RWPE2 (cell line): ENCODE data around the gene SERP2.

Experiments
- ATAC-seq: fragments of 200-7000 bp; cut with Tn5 transposase; 3 replicates; pipeline ENCODE4 v1.9.1; 2021; ENCODE audit warnings: low read depth
- DNase-seq: peaks from one replicate; pipeline ENCODE4 v3.0.0-alpha.2; 2020; ENCODE audit warnings: low spot score
- H3K27ac ChIP-seq: fragments of 450-650 bp; 2 replicates; pipeline ENCODE4 v1.5.1; 2017; ENCODE audit warnings: mild to moderate bottlenecking; ENCODE audit not compliant: poor library complexity, severe bottlenecking
- H3K27me3 ChIP-seq: fragments of 250-450 bp; sonication (Bioruptor Pico); 2 replicates; pipeline ENCODE4 v1.5.1; 2021; ENCODE audit warnings: mild to moderate bottlenecking, moderate library complexity; ENCODE audit not compliant: insufficient read depth, poor library complexity, severe bottlenecking
- H3K36me3 ChIP-seq: fragments of 250-450 bp; sonication (Bioruptor Pico); 2 replicates; pipeline ENCODE4 v1.5.1; 2020; ENCODE audit warnings: low read depth, mild to moderate bottlenecking, moderate library complexity
- H3K4me1 ChIP-seq: fragments of 250-450 bp; sonication (Bioruptor Pico); 2 replicates; pipeline ENCODE4 v1.5.1; 2021; ENCODE audit warnings: mild to moderate bottlenecking, moderate library complexity; ENCODE audit not compliant: insufficient read depth, poor library complexity, severe bottlenecking
- H3K4me3 ChIP-seq: fragments of 250-450 bp; sonication (Bioruptor Pico); 2 replicates; pipeline ENCODE4 v1.5.1; 2021; ENCODE audit warnings: mild to moderate bottlenecking, moderate library complexity; ENCODE audit not compliant: severe bottlenecking
- H3K9me3 ChIP-seq: fragments of 250-450 bp; sonication (Bioruptor Pico); 2 replicates; pipeline ENCODE4 v1.5.1; 2021; ENCODE audit warnings: mild to moderate bottlenecking, moderate library complexity; ENCODE audit not compliant: severe bottlenecking
- TF ChIP-seq, protein P1 (sequence below): fragments of 450-650 bp; IDR thresholded peaks from one replicate; pipeline ENCODE4 v1.5.1; 2017; ENCODE audit warnings: mild to moderate bottlenecking, moderate library complexity; ENCODE audit not compliant: poor library complexity, severe bottlenecking

The SERP2 gene

DNA sequence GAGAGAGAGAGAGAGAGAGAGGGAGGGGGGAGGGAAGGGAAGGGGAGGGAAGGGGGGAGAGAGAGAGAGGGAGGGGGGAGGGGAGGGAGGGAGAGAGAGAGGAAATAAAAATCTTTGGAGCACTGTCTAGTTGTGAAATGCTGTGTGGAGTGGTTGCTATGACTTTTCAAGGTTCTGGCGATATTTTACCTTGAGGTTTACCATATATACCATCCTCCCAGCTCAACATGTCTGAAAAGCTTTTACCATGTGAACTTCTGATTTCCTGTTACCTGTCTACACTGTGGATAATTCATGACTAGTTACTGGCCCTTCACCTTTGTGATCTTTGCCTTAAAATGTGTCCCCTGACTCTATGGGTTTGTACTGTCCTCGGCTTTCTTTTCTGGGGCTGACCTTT lies 38.2 kb downstream of the SERP2 start:
- Histone ChIP-seq H3K36me3 (no peaks in the 10 kb centered on the region), H3K27me3 (no peaks in the 10 kb centered on the region), H3K4me1 (peaks cover 8% of the 10 kb centered on the region), H3K27ac (no peak overlapping the region), H3K9me3 (no peaks in the 10 kb centered on the region), H3K4me3 (no peak overlapping the region)
- TF ChIP-seq, protein P1, sequence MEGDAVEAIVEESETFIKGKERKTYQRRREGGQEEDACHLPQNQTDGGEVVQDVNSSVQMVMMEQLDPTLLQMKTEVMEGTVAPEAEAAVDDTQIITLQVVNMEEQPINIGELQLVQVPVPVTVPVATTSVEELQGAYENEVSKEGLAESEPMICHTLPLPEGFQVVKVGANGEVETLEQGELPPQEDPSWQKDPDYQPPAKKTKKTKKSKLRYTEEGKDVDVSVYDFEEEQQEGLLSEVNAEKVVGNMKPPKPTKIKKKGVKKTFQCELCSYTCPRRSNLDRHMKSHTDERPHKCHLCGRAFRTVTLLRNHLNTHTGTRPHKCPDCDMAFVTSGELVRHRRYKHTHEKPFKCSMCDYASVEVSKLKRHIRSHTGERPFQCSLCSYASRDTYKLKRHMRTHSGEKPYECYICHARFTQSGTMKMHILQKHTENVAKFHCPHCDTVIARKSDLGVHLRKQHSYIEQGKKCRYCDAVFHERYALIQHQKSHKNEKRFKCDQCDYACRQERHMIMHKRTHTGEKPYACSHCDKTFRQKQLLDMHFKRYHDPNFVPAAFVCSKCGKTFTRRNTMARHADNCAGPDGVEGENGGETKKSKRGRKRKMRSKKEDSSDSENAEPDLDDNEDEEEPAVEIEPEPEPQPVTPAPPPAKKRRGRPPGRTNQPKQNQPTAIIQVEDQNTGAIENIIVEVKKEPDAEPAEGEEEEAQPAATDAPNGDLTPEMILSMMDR, result no peak
- ATAC-seq (no peak), DNase-seq (no peak)

DNA sequence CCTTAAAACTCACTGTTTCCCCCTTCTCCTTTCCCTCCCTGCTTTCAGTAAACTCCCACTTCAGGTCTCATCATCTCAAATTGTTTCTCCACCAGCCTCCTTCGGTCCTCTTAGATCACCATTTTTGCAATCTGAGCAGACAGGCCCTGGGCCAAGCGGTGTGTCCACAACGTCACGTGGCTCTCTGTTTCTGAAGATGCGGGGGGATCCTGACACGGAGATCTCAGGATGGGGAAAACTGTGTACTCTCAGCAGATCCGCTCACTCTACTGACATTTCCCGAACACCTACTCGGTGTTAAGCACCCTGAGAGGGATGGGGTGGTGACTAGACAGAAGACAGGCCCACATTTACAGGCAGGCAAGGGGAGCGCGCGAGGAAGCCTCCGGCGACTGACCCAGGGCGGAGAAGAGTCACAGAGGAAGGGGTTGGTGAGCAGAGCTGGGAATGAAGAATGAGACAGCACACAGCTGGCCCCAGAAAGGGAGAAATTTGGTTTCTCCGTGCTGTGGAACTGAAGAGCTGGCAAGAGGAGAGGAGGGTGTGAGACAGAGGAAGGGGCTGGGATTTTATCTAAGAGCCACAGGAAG lies 38.8 kb downstream of the SERP2 start:
- Histone ChIP-seq H3K27me3 (no peaks in the 10 kb centered on the region), H3K36me3 (no peaks in the 10 kb centered on the region), H3K9me3 (no peaks in the 10 kb centered on the region), H3K4me1 (peaks cover 6% of the 10 kb centered on the region), H3K27ac (no peak overlapping the region), H3K4me3 (no peak overlapping the region)
- DNase-seq, result no peak
- ATAC-seq, result no peak
- TF ChIP-seq, protein P1, result no peak

DNA sequence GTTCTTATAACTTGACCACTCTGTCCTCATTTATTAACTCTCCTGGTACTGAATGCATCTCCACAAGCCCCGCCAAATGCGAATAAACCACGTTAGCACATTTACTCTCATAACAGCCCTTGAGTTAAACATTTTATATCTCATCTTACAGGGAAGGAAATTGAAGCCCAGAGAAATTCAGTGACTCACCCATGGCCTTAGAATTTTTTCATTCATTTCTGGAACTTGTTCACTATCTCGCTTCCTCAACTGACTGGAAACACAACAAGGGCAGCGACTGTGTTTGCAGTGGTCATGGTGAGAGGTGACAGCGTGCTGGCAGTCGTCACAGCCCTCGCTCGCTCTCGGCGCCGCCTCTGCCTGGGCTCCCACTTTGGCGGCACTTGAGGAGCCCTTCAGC lies 39.5 kb downstream of the SERP2 start:
- H3K4me1 ChIP-seq, result no peaks in the 10 kb centered on the region
- DNase-seq (no peak), ATAC-seq (no peak)
- no peak overlapping the region for H3K27ac ChIP-seq
- no peaks in the 10 kb centered on the region for H3K36me3 ChIP-seq
- no peak overlapping the region for H3K4me3 ChIP-seq
- H3K27me3 ChIP-seq, result no peaks in the 10 kb centered on the region
- no peaks in the 10 kb centered on the region for H3K9me3 ChIP-seq
- TF ChIP-seq, protein P1, result no peak

DNA sequence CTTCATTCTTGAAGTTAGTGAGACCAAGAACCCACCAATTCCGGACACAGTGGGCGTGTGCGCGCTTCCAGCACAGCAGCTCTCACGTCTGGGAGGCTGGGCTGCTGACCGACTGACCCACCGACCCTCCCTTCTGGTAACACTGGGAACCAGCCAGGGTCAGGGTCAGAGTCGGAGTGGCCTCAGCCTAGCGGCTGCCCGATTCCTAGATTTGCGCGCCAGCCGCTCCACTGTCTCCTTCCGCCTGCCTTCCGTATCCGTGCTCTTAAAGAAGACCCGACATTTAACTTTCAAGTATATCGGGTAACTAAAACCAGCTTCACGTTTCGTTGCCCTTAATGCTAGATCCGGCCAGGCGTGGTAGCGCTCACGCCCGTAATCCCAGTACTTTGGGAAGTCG lies 41.1 kb downstream of the SERP2 start:
- no peak for DNase-seq
- Histone ChIP-seq H3K4me3 (no peak overlapping the region), H3K27me3 (no peaks in the 10 kb centered on the region), H3K27ac (no peak overlapping the region), H3K9me3 (no peaks in the 10 kb centered on the region), H3K4me1 (no peaks in the 10 kb centered on the region), H3K36me3 (no peaks in the 10 kb centered on the region)
- TF ChIP-seq, protein P1, result no peak
- ATAC-seq, result no peak

GRCh38 chr13:44415815-44416214 lies 42.2 kb downstream of the SERP2 start:
- H3K9me3 ChIP-seq, result no peaks in the 10 kb centered on the region
- H3K27me3 ChIP-seq, result no peaks in the 10 kb centered on the region
- no peaks in the 10 kb centered on the region for H3K4me1 ChIP-seq
- H3K4me3 ChIP-seq, result no peak overlapping the region
- no peak for DNase-seq
- H3K27ac ChIP-seq, result no peak overlapping the region
- TF ChIP-seq, protein P1, result no peak
- ATAC-seq, result no peak
- no peaks in the 10 kb centered on the region for H3K36me3 ChIP-seq
